Left ventricle myocardium superior (tissue), 1 donor: ENCODE measurements around the gene SCD5. TPM values are rescaled to one million over a fixed set of nuclear protein-coding genes. Genes with fewer than 3 reads are reported as not detected.

Experiments
- ATAC-seq: fragments of 200-7000 bp; cut with Tn5 transposase; one replicate; pipeline ENCODE4 v1.9.1; 2020; ENCODE audit warnings: mild to moderate bottlenecking, moderate library complexity
- DNase-seq: peaks from one replicate; pipeline ENCODE4 v3.0.0-alpha.2; 2020
- intact Hi-C: fragments of 100-400 bp; cut with micrococcal nuclease; formaldehyde crosslinking; loops from one replicate; pipeline ENCODE4 v1.11.0; 2022
- total RNA-seq: library from RNA; stranded (reverse); fragmentation: NEBNext Ultra II Directional; extraction: Animal tissue kit (Norgen Biotek cat#: 25700); gene quantifications from one replicate; pipeline ENCODE4 v1.2.1, GENCODE V29; 2021
- donor health status: DM: no; HTN: yes; CAD: no; lungs with severe emphysema.

Gene SCD5
- total RNA-seq, 1 donor from 2014 or later: 2.7 TPM

GRCh38 chr4:82746705-82747574 lies 51.7 kb downstream of the SCD5 start:
- ATAC-seq: no peak
- intact Hi-C loops: no loop called here

GRCh38 chr4:82745173-82745842 lies 53.3 kb downstream of the SCD5 start:
- intact Hi-C loops: no loop called here
- DNase-seq: no peak
- no peak for ATAC-seq

More at GRCh38 chr4:82746705-82747574, 51.7 kb downstream of the SCD5 start:
- DNase-seq: no peak

GRCh38 chr4:82744284-82744968 lies 54.2 kb downstream of the SCD5 start:
- intact Hi-C loops: no loop called here
- ATAC-seq: no peak

GRCh38 chr4:82741188-82741587 lies 57.4 kb downstream of the SCD5 start:
- DNase-seq (no peak), ATAC-seq (no peak)
- intact Hi-C loops: no loop called here

More at GRCh38 chr4:82744284-82744968, 54.2 kb downstream of the SCD5 start:
- no peak for DNase-seq

- ATAC-seq (peak; percentile 92), DNase-seq (peak; percentile 78)
- intact Hi-C loops: loop anchor here (10.0 kb wide), 1 partner anchor 275 kb away; no protein-coding TSS in a partner anchor
Measured at GRCh38 chr4:82739287-82740190, 59.1 kb downstream of the SCD5 start.

GRCh38 chr4:82737354-82737753 lies 61.2 kb downstream of the SCD5 start:
- ATAC-seq (no peak), DNase-seq (no peak)
- intact Hi-C loops: loop anchor here (10.0 kb wide), 1 partner anchor 273 kb away; no protein-coding TSS in a partner anchor

GRCh38 chr4:82733636-82734035 lies 65.0 kb downstream of the SCD5 start:
- DNase-seq: no peak
- intact Hi-C loops: loop anchor here (10.0 kb wide), 1 partner anchor 269 kb away; no protein-coding TSS in a partner anchor
- no peak for ATAC-seq

GRCh38 chr4:82728301-82728700 lies 70.3 kb downstream of the SCD5 start:
- ATAC-seq: no peak
- DNase-seq: no peak
- intact Hi-C loops: no loop called here

GRCh38 chr4:82726596-82726995 lies 72.0 kb downstream of the SCD5 start:
- peak; percentile 32 for ATAC-seq
- DNase-seq: no peak
- intact Hi-C loops: no loop called here

GRCh38 chr4:82721819-82722423 lies 76.7 kb downstream of the SCD5 start:
- peak; percentile 66 for ATAC-seq
- intact Hi-C loops: no loop called here
- DNase-seq: peak; percentile 49

- DNase-seq (peak; percentile 39), ATAC-seq (peak; percentile 89)
- intact Hi-C loops: no loop called here
Measured at GRCh38 chr4:82718162-82718940, 80.2 kb downstream of the SCD5 start.

GRCh38 chr4:82715731-82716617 lies 82.6 kb downstream of the SCD5 start:
- intact Hi-C loops: no loop called here
- ATAC-seq: no peak
- no peak for DNase-seq

GRCh38 chr4:82713856-82714255 lies 84.7 kb downstream of the SCD5 start:
- intact Hi-C loops: no loop called here
- DNase-seq: no peak
- ATAC-seq: no peak

- no peak for ATAC-seq
- intact Hi-C loops: no loop called here
- no peak for DNase-seq
Measured at GRCh38 chr4:82712561-82712960, 86.0 kb downstream of the SCD5 start.

GRCh38 chr4:82711158-82711785 lies 87.3 kb downstream of the SCD5 start:
- DNase-seq (no peak), ATAC-seq (no peak)
- intact Hi-C loops: no loop called here
